Duodenal mucosa (tissue), 2 donors: Measurements from ENCODE around the gene HIGD1B.

ENCODE experiments used
- H3K27ac ChIP-seq: one replicate; pipeline ENCODE4 v1.7.0; 2013; ENCODE audit warnings: low read depth, low read length
- H3K27me3 ChIP-seq, 2 donors: one replicate each; pipeline ENCODE4 v1.7.0; 2013; ENCODE audit warnings: low read length in 2 of 2, control low read depth in 1 of 2; ENCODE audit not compliant: insufficient read depth in 2 of 2, control insufficient read depth in 1 of 2
- H3K36me3 ChIP-seq, 2 donors: one replicate each; pipeline ENCODE4 v1.7.0; 2013; ENCODE audit warnings: low read length in 2 of 2, control low read depth in 1 of 2; ENCODE audit not compliant: insufficient read depth in 2 of 2, control insufficient read depth in 1 of 2
- H3K4me1 ChIP-seq, 2 donors: one replicate each; pipeline ENCODE4 v1.7.0; 2013; ENCODE audit warnings: low read length in 2 of 2, control low read depth in 1 of 2; ENCODE audit not compliant: insufficient read depth in 2 of 2, control insufficient read depth in 1 of 2
- H3K4me3 ChIP-seq, 2 donors: one replicate each; pipeline ENCODE4 v1.7.0; 2013; ENCODE audit warnings: low read length in 2 of 2, low read depth in 1 of 2
- H3K9ac ChIP-seq, 2 donors: one replicate each; pipeline ENCODE4 v1.7.0; 2013; ENCODE audit warnings: low read length in 2 of 2, low read depth in 1 of 2
- H3K9me3 ChIP-seq, 2 donors: one replicate each; pipeline ENCODE4 v1.7.0; 2013; ENCODE audit warnings: low read length in 2 of 2, control low read depth in 1 of 2; ENCODE audit not compliant: control insufficient read depth in 1 of 2

The HIGD1B gene

GRCh38 chr17:44854192-44854591 lies 6.5 kb downstream of the HIGD1B start:
- no peaks in the 10 kb centered on the region for H3K27me3 ChIP-seq
- H3K36me3 ChIP-seq: peaks cover 45 to 87% of the 10 kb centered on the region in 2 donors
- H3K9ac ChIP-seq: no peak overlapping the region

GRCh38 chr17:44859701-44860100 lies 12.0 kb downstream of the HIGD1B start:
- Histone ChIP-seq H3K9me3 (no peaks in the 10 kb centered on the region), H3K9ac (no peak overlapping the region), H3K27ac (no peak overlapping the region), H3K36me3 (peaks cover 41 to 94% of the 10 kb centered on the region in 2 donors), H3K4me3 (no peak overlapping the region), H3K4me1 (peaks cover 5 to 13% of the 10 kb centered on the region in 2 donors), H3K27me3 (no peaks in the 10 kb centered on the region)

More at GRCh38 chr17:44854192-44854591, 6.5 kb downstream of the HIGD1B start:
- Histone ChIP-seq H3K4me1 (no peaks in the 10 kb centered on the region), H3K27ac (no peak overlapping the region), H3K4me3 (no peak overlapping the region), H3K9me3 (no peaks in the 10 kb centered on the region)

- H3K36me3 ChIP-seq: peaks cover 40 to 84% of the 10 kb centered on the region in 2 donors
These were observed 14.7 kb downstream of the HIGD1B start for GRCh38 chr17:44862278-44862914.

GRCh38 chr17:44863061-44863918 lies 15.6 kb downstream of the HIGD1B start:
- H3K9me3 ChIP-seq: no peaks in the 10 kb centered on the region
- H3K4me3 ChIP-seq: no peak overlapping the region
- no peak overlapping the region for H3K9ac ChIP-seq
- peaks cover 39 to 83% of the 10 kb centered on the region in 2 donors for H3K36me3 ChIP-seq
- H3K4me1 ChIP-seq: peaks cover 5 to 13% of the 10 kb centered on the region in 2 donors
- no peaks in the 10 kb centered on the region for H3K27me3 ChIP-seq
- no peak overlapping the region for H3K27ac ChIP-seq

More at GRCh38 chr17:44862278-44862914, 14.7 kb downstream of the HIGD1B start:
- Histone ChIP-seq H3K4me1 (peaks cover 5 to 13% of the 10 kb centered on the region in 2 donors), H3K4me3 (no peak overlapping the region), H3K27ac (no peak overlapping the region), H3K9me3 (no peaks in the 10 kb centered on the region), H3K27me3 (no peaks in the 10 kb centered on the region), H3K9ac (no peak overlapping the region)

GRCh38 chr17:44864831-44865230 lies 17.1 kb downstream of the HIGD1B start:
- Histone ChIP-seq H3K27me3 (no peaks in the 10 kb centered on the region), H3K36me3 (peaks cover 41 to 84% of the 10 kb centered on the region in 2 donors), H3K4me1 (peaks cover 5 to 13% of the 10 kb centered on the region in 2 donors), H3K9me3 (no peaks in the 10 kb centered on the region), H3K27ac (no peak overlapping the region), H3K4me3 (no peak overlapping the region), H3K9ac (no peak overlapping the region)

- H3K27me3 ChIP-seq: no peaks in the 10 kb centered on the region
- no peak overlapping the region for H3K27ac ChIP-seq
- peaks cover 5 to 13% of the 10 kb centered on the region in 2 donors for H3K4me1 ChIP-seq
- no peak overlapping the region for H3K9ac ChIP-seq
- no peaks in the 10 kb centered on the region for H3K9me3 ChIP-seq
- no peak overlapping the region for H3K4me3 ChIP-seq
- H3K36me3 ChIP-seq: peaks cover 42 to 83% of the 10 kb centered on the region in 2 donors
These were observed 17.6 kb downstream of the HIGD1B start for GRCh38 chr17:44865231-44865660.

GRCh38 chr17:44865931-44866330 lies 18.2 kb downstream of the HIGD1B start:
- H3K27ac ChIP-seq: no peak overlapping the region
- H3K36me3 ChIP-seq: peaks cover 42 to 80% of the 10 kb centered on the region in 2 donors
- no peaks in the 10 kb centered on the region for H3K9me3 ChIP-seq
- H3K9ac ChIP-seq: no peak overlapping the region
- no peak overlapping the region for H3K4me3 ChIP-seq
- no peaks in the 10 kb centered on the region for H3K27me3 ChIP-seq
- H3K4me1 ChIP-seq: peaks cover 5 to 13% of the 10 kb centered on the region in 2 donors

GRCh38 chr17:44867841-44868240 lies 20.2 kb downstream of the HIGD1B start:
- no peaks in the 10 kb centered on the region for H3K9me3 ChIP-seq
- H3K27ac ChIP-seq: no peak overlapping the region
- H3K36me3 ChIP-seq: peaks cover 48 to 76% of the 10 kb centered on the region in 2 donors
- no peak overlapping the region for H3K4me3 ChIP-seq
- no peak overlapping the region for H3K9ac ChIP-seq
- no peaks in the 10 kb centered on the region for H3K27me3 ChIP-seq
- peaks cover 0 to 9% of the 10 kb centered on the region in 2 donors for H3K4me1 ChIP-seq

GRCh38 chr17:44871556-44871955 lies 23.9 kb downstream of the HIGD1B start:
- peaks cover 56 to 76% of the 10 kb centered on the region in 2 donors for H3K36me3 ChIP-seq
- no peaks in the 10 kb centered on the region for H3K9me3 ChIP-seq
- H3K4me1 ChIP-seq: no peaks in the 10 kb centered on the region
- no peaks in the 10 kb centered on the region for H3K27me3 ChIP-seq
- H3K9ac ChIP-seq: no peak overlapping the region
- no peak overlapping the region for H3K4me3 ChIP-seq
- no peak overlapping the region for H3K27ac ChIP-seq

- Histone ChIP-seq H3K27me3 (no peaks in the 10 kb centered on the region), H3K27ac (no peak overlapping the region), H3K36me3 (peaks cover 56 to 76% of the 10 kb centered on the region in 2 donors), H3K9ac (no peak overlapping the region), H3K9me3 (no peaks in the 10 kb centered on the region), H3K4me1 (no peaks in the 10 kb centered on the region), H3K4me3 (no peak overlapping the region)
These were observed 24.6 kb downstream of the HIGD1B start for GRCh38 chr17:44872131-44872768.
